ENCODE results near the gene ARHGAP26. TPM values are rescaled to one million over a fixed set of nuclear protein-coding genes. Genes with fewer than 3 reads are reported as not detected.

Gene ARHGAP26
- total RNA-seq, 1 experiment from 2014 or later = 34.5 TPM

DNA sequence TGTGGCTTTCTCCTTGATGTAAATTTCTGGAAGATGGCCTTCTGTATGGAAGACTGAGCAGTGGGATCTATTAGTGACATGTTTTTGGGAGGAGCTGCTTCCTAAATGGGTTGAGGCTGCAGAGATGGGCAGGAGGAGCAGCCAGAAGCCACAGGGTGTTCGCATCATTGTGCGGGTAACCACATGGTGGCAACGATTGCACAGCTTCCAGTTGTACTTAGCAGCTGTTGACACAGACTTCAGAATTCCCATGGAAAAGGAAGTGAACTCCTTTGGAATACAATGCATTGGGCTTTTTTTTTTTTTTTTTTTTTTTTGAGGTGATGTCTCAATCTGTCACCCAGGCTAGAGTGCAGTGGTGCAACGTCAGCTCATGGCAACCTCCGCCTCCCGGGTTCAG, 336.0 kb downstream of the ARHGAP26 start:
- intact Hi-C loops (cut with micrococcal nuclease) = loop anchor here (1.0 to 10.0 kb wide), 3 partner anchors 299 to 719 kb away; no protein-coding TSS in a partner anchor

More for the DNA sequence above, 336.0 kb downstream of the ARHGAP26 start:
- Histone ChIP-seq H3K27ac (ENCODE audit: low read depth, low read length) (no peak overlapping the region), H3K9me2 (ENCODE audit: insufficient read depth) (no peaks in the 10 kb centered on the region), H3K79me2 (ENCODE audit: insufficient read depth, low read length) (no peaks in the 10 kb centered on the region), H3K27me3 (ENCODE audit: insufficient read depth, low read length) (no peaks in the 10 kb centered on the region), H3K9me3 (ENCODE audit: control insufficient read depth in 1 of 2, insufficient read depth in 1 of 2, low read depth in 1 of 2, low read length in 2 of 2) (no peaks in the 10 kb centered on the region), H3K4me2 (ENCODE audit: low read length) (no peak overlapping the region), H3K4me1 (ENCODE audit: control insufficient read depth in 1 of 2, insufficient read depth in 2 of 2, low read length in 2 of 2) (peaks cover 7 to 14% of the 10 kb centered on the region in 2 experiments; a peak in 2 of 4 replicates), H3K36me3 (ENCODE audit: control insufficient read depth in 1 of 2, insufficient read depth in 2 of 2, low read length in 2 of 2) (no peaks in the 10 kb centered on the region), H3K4me3 (replicated peaks in 1 of 2; ENCODE audit: low read depth in 1 of 2, low read length in 2 of 2) (no peak overlapping the region), H3K9ac (ENCODE audit: low read length) (no peak overlapping the region), H2AFZ (ENCODE audit: low read depth, low read length, poor library complexity, severe bottlenecking) (no peak overlapping the region), H4K20me1 (ENCODE audit: insufficient read depth) (no peaks in the 10 kb centered on the region)
- ChIA-PET CTCF (interaction anchor here (0.9 to 1.4 kb wide), 4 partner anchors 12 to 719 kb away, joined by 3 to 6 read pairs (median 4); partner anchors contain the start of gene NR3C1), POLR2A (interaction anchor here (0.7 kb wide), 1 partner anchor 77 kb away, joined by 3 read pairs; no protein-coding TSS in a partner anchor), RAD21 (ENCODE audit: low non-redundant PET in 1 of 2, low total read pairs in 2 of 2, uncharacterized antibody in 2 of 2, unreplicated experiment in 2 of 2) (interaction anchor here in 1 of 2 experiments (1.1 kb wide), 1 partner anchor 862 kb away, joined by 3 read pairs; no protein-coding TSS in a partner anchor)
- peak; percentile 77 for ATAC-seq
- DNase-seq (ENCODE audit: low read depth, low spot score) = no peak
- peak; percentile 81 for TF ChIP-seq RAD21 (IDR thresholded peaks at IDR 0.05; ENCODE audit: low read depth)
- no peak for TF ChIP-seq ATF3 (IDR thresholded peaks at IDR 0.05)
- TF ChIP-seq, protein P1, sequence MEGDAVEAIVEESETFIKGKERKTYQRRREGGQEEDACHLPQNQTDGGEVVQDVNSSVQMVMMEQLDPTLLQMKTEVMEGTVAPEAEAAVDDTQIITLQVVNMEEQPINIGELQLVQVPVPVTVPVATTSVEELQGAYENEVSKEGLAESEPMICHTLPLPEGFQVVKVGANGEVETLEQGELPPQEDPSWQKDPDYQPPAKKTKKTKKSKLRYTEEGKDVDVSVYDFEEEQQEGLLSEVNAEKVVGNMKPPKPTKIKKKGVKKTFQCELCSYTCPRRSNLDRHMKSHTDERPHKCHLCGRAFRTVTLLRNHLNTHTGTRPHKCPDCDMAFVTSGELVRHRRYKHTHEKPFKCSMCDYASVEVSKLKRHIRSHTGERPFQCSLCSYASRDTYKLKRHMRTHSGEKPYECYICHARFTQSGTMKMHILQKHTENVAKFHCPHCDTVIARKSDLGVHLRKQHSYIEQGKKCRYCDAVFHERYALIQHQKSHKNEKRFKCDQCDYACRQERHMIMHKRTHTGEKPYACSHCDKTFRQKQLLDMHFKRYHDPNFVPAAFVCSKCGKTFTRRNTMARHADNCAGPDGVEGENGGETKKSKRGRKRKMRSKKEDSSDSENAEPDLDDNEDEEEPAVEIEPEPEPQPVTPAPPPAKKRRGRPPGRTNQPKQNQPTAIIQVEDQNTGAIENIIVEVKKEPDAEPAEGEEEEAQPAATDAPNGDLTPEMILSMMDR (IDR thresholded peaks at IDR 0.05 in 2 of 3, conservative IDR thresholded peaks at IDR 0.05 in 1 of 3; ENCODE audit: borderline replicate concordance in 1 of 3, insufficient read depth in 1 of 3, low read depth in 2 of 3, low read length in 2 of 3) = peak; percentile 31 to 49 (median 36); a peak in 2 of 6 replicates
- no TSS peak for BruUV-seq (replicated peaks)
